HEK293T (cell line): ENCODE data around the gene DHX16.

Experiments
- CTCF ChIA-PET: fragments of 350-600 bp; formaldehyde crosslinking; extraction: SDS; loops from one replicate; lab custom pipeline; 2021; ENCODE audit warnings: antibody characterized with exemption, inconsistent platforms; lab: Yijun Ruan, JAX
- POLR2A ChIA-PET: fragments of 350-600 bp; formaldehyde crosslinking; extraction: SDS; loops from one replicate; lab custom pipeline; 2020; ENCODE audit warnings: antibody characterized with exemption, inconsistent platforms; lab: Yijun Ruan, JAX
- DNase-seq: peaks from one replicate; pipeline ENCODE4 v3.0.0; 2012; ENCODE audit warnings: mixed read lengths; ENCODE audit errors: extremely low spot score
- ARNT ChIP-seq: fragments of 450-650 bp; IDR thresholded peaks from 2 replicates; pipeline ENCODE4 v1.6.1; 2017; ENCODE audit warnings: mild to moderate bottlenecking
- BHLHE40 ChIP-seq: fragments of 450-650 bp; IDR thresholded peaks from 2 replicates; pipeline ENCODE4 v1.6.1; 2016; ENCODE audit warnings: mild to moderate bottlenecking, moderate library complexity, borderline replicate concordance
- CTBP1 ChIP-seq: fragments of 450-650 bp; IDR thresholded peaks from 2 replicates; pipeline ENCODE4 v1.6.1; 2016; ENCODE audit warnings: borderline replicate concordance
- ELF4 ChIP-seq: fragments of 450-650 bp; IDR thresholded peaks from 2 replicates; pipeline ENCODE4 v1.6.1; 2017; ENCODE audit warnings: antibody characterized with exemption
- FOXA1 ChIP-seq: fragments of 450-650 bp; IDR thresholded peaks from 2 replicates; pipeline ENCODE4 v1.6.1; 2016; ENCODE audit warnings: mild to moderate bottlenecking
- FOXK2 ChIP-seq: fragments of 450-650 bp; IDR thresholded peaks from 2 replicates; pipeline ENCODE4 v1.6.1; 2016; ENCODE audit warnings: mild to moderate bottlenecking
- FOXM1 ChIP-seq: fragments of 450-650 bp; IDR thresholded peaks from 2 replicates; pipeline ENCODE4 v1.6.1; 2017; ENCODE audit warnings: mild to moderate bottlenecking, borderline replicate concordance
- HDGF ChIP-seq: fragments of 450-650 bp; IDR thresholded peaks from 2 replicates; pipeline ENCODE4 v1.6.1; 2017; ENCODE audit warnings: antibody characterized with exemption, borderline replicate concordance
- L3MBTL2 ChIP-seq: fragments of 450-650 bp; conservative IDR thresholded peaks from 2 replicates; pipeline ENCODE4 v1.6.1; 2016; ENCODE audit warnings: mild to moderate bottlenecking
- LEF1 ChIP-seq: fragments of 450-650 bp; IDR thresholded peaks from 2 replicates; pipeline ENCODE4 v1.6.1; 2017; ENCODE audit warnings: mild to moderate bottlenecking, borderline replicate concordance
- NFRKB ChIP-seq: fragments of 450-650 bp; IDR thresholded peaks from 2 replicates; pipeline ENCODE4 v1.6.1; 2016; ENCODE audit warnings: mild to moderate bottlenecking, moderate library complexity
- SP1 ChIP-seq: fragments of 450-650 bp; IDR thresholded peaks from 2 replicates; pipeline ENCODE4 v1.6.1; 2017
- SUZ12 ChIP-seq: fragments of 450-650 bp; IDR thresholded peaks from 2 replicates; pipeline ENCODE4 v1.6.1; 2016; ENCODE audit warnings: mild to moderate bottlenecking
- TARDBP ChIP-seq: fragments of 450-650 bp; IDR thresholded peaks from 2 replicates; pipeline ENCODE4 v1.6.1; 2016
- ZNF384 ChIP-seq: fragments of 450-650 bp; IDR thresholded peaks from 2 replicates; pipeline ENCODE4 v1.6.1; 2016
- TF ChIP-seq, protein P1 (sequence below): fragments of 450-650 bp; IDR thresholded peaks from 2 replicates; pipeline ENCODE4 v1.6.1; 2016

DHX16 gene

GRCh38 chr6:30684386-30685156 lies 11.8 kb upstream of the DHX16 start:
- DNase-seq = no peak
- ChIA-PET POLR2A (interaction anchor here (0.6 to 1.2 kb wide), 5 partner anchors 9 to 38 kb away, joined by 3 to 5 read pairs (median 3); partner anchors contain the start of genes DHX16 and MDC1), CTCF (interaction anchor here (0.6 to 1.0 kb wide), 3 partner anchors 30 to 142 kb away, joined by 3 to 5 read pairs (median 4); no protein-coding TSS in a partner anchor)
- no peak for TF ChIP-seq CTBP1
- no peak for TF ChIP-seq HDGF
- no peak for TF ChIP-seq NFRKB
- TF ChIP-seq ELF4 = no peak
- TF ChIP-seq TARDBP = no peak
- TF ChIP-seq, protein P1, sequence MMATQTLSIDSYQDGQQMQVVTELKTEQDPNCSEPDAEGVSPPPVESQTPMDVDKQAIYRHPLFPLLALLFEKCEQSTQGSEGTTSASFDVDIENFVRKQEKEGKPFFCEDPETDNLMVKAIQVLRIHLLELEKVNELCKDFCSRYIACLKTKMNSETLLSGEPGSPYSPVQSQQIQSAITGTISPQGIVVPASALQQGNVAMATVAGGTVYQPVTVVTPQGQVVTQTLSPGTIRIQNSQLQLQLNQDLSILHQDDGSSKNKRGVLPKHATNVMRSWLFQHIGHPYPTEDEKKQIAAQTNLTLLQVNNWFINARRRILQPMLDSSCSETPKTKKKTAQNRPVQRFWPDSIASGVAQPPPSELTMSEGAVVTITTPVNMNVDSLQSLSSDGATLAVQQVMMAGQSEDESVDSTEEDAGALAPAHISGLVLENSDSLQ = no peak
- TF ChIP-seq ARNT = no peak
- TF ChIP-seq FOXM1 = no peak
- no peak for TF ChIP-seq ZNF384

- TF ChIP-seq ZNF384 (no peak), ELF4 (no peak), L3MBTL2 (no peak), LEF1 (no peak), FOXM1 (no peak), SP1 (no peak), HDGF (no peak), ARNT (no peak), SUZ12 (no peak), BHLHE40 (no peak), NFRKB (no peak)
- TF ChIP-seq, protein P1 = no peak
- DNase-seq = no peak
- ChIA-PET POLR2A (interaction anchor here (1.1 to 1.2 kb wide), 2 partner anchors 33 to 39 kb away, joined by 3 to 6 read pairs; partner anchors contain the start of gene MDC1), CTCF (no interaction called here)
These were observed 11.2 kb upstream of the DHX16 start for GRCh38 chr6:30683980-30684338.

GRCh38 chr6:30683183-30683979 lies 10.6 kb upstream of the DHX16 start:
- no peak for DNase-seq
- CTCF ChIA-PET = interaction anchor here (5.5 kb wide), 1 partner anchor 47 kb away, joined by 88 read pairs; no protein-coding TSS in a partner anchor
- TF ChIP-seq SP1 (no peak), TARDBP (no peak), CTBP1 (no peak), ELF4 (no peak), HDGF (no peak), NFRKB (no peak), ARNT (no peak), LEF1 (no peak), SUZ12 (no peak), L3MBTL2 (no peak), BHLHE40 (no peak), FOXA1 (no peak), FOXK2 (no peak), ZNF384 (no peak), FOXM1 (no peak)
- TF ChIP-seq, protein P1 = no peak
- POLR2A ChIA-PET = interaction anchor here (1.1 to 1.2 kb wide), 3 partner anchors 34 to 43 kb away, joined by 3 to 6 read pairs (median 3); partner anchors contain the start of gene MDC1

- POLR2A ChIA-PET = interaction anchor here (1.0 to 1.7 kb wide), 8 partner anchors 9 to 48 kb away, joined by 3 to 15 read pairs (median 4); partner anchors contain the start of genes DHX16, MDC1, NRM and TUBB
- TF ChIP-seq FOXK2 (no peak), FOXA1 (no peak), CTBP1 (no peak), LEF1 (no peak), ZNF384 (no peak), L3MBTL2 (no peak), ARNT (no peak), SUZ12 (no peak), HDGF (no peak), BHLHE40 (no peak), NFRKB (no peak), SP1 (no peak), TARDBP (no peak), ELF4 (no peak), FOXM1 (no peak)
- TF ChIP-seq, protein P1 = no peak
- CTCF ChIA-PET = interaction anchor here (0.6 to 5.5 kb wide), 4 partner anchors 39 to 405 kb away, joined by 4 to 88 read pairs (median 19); partner anchors contain the start of gene TUBB
- DNase-seq = no peak
These were observed 9.6 kb upstream of the DHX16 start for GRCh38 chr6:30682143-30683117.
